Measurements from ENCODE around the gene RAB37.

- TF ChIP-seq CTCF (IDR thresholded peaks at IDR 0.05) (no peak), POLR2AphosphoS5 (IDR thresholded peaks at IDR 0.05) (no peak), POLR2A (IDR thresholded peaks at IDR 0.05) (no peak)
Observed at GRCh38 chr17:74695629-74696028, 41.4 kb upstream of the RAB37 start.
